Right renal cortex interstitium (tissue), 3 donors: ENCODE measurements around the gene ATP6V0E2. TPM values are rescaled to one million over a fixed set of nuclear protein-coding genes. Genes with fewer than 3 reads are reported as not detected.
"Not testable (repeated sequence)": the region's sequence is repeated elsewhere in the genome, so short reads cannot be mapped to it uniquely, and the experiment has no call there.

Source experiments
- DNase-seq, 3 donors: peaks; one replicate each; pipeline ENCODE4 v3.0.0-alpha.2; 2013; ENCODE audit warnings: low read depth in 3 of 3, low spot score in 2 of 3
- polyA plus RNA-seq, 3 donors: library from polyadenylated mRNA; unstranded; fragments of 120-200 nt; gene quantifications; one replicate each; pipeline ENCODE4 v1.2.1, GENCODE V29; 2013; ENCODE audit not compliant: insufficient read length in 3 of 3

The ATP6V0E2 gene
- polyA plus RNA-seq, 3 donors: 20.4 to 27.2 (median 23.5) TPM

- no peak for DNase-seq
Measured at GRCh38 chr7:149875396-149875795, 1.6 kb downstream of the ATP6V0E2 start.

GRCh38 chr7:149877890-149878522 is 4.2 kb downstream of the ATP6V0E2 start:
- DNase-seq: no peak

GRCh38 chr7:149878523-149878921 is 4.8 kb downstream of the ATP6V0E2 start:
- no peak for DNase-seq

GRCh38 chr7:149879271-149879743 is 5.5 kb downstream of the ATP6V0E2 start:
- DNase-seq: no peak

GRCh38 chr7:149879766-149880637 is 6.2 kb downstream of the ATP6V0E2 start:
- DNase-seq: no peak

- no peak for DNase-seq
Measured at GRCh38 chr7:149880638-149881311, 7.0 kb downstream of the ATP6V0E2 start.

- DNase-seq: no peak
Measured at GRCh38 chr7:149881328-149882247, 7.8 kb downstream of the ATP6V0E2 start.

- peak in 1 of 3 donors; percentile 24 for DNase-seq
Measured at GRCh38 chr7:149882248-149883047, 8.7 kb downstream of the ATP6V0E2 start.

- DNase-seq: no peak
Measured at GRCh38 chr7:149883048-149883438, 9.3 kb downstream of the ATP6V0E2 start.

GRCh38 chr7:149883452-149883861 is 9.7 kb downstream of the ATP6V0E2 start:
- DNase-seq: peak in 1 of 3 donors; percentile 30

- DNase-seq: no peak
Measured at GRCh38 chr7:149884016-149884415, 10.2 kb downstream of the ATP6V0E2 start.

GRCh38 chr7:149884541-149884940 is 10.8 kb downstream of the ATP6V0E2 start:
- no peak for DNase-seq

GRCh38 chr7:149885191-149886017 is 11.6 kb downstream of the ATP6V0E2 start:
- DNase-seq: no peak

GRCh38 chr7:149886018-149886415 is 12.2 kb downstream of the ATP6V0E2 start:
- no peak for DNase-seq

- no peak for DNase-seq
Measured at GRCh38 chr7:149887311-149887710, 13.5 kb downstream of the ATP6V0E2 start.

- DNase-seq: not testable (repeated sequence)
Measured at GRCh38 chr7:149890715-149891114, 16.9 kb downstream of the ATP6V0E2 start.

- DNase-seq: not testable (repeated sequence)
Measured at GRCh38 chr7:149894957-149895356, 21.2 kb downstream of the ATP6V0E2 start.

- not testable (repeated sequence) for DNase-seq
Measured at GRCh38 chr7:149907776-149908376, 34.1 kb downstream of the ATP6V0E2 start.
